Stimulated activated CD4-positive, alpha-beta T cell treated with anti-CD3 and anti-CD28 coated beads, Interleukin-2, amount 100 ng/mL, for 24 hours (primary cell): ENCODE measurements around the gene NLGN4Y.

Experiments
- DNase-seq, 2 donors: peaks; one replicate each; pipeline ENCODE4 v3.0.0-alpha.2; 2020

The NLGN4Y gene

DNA sequence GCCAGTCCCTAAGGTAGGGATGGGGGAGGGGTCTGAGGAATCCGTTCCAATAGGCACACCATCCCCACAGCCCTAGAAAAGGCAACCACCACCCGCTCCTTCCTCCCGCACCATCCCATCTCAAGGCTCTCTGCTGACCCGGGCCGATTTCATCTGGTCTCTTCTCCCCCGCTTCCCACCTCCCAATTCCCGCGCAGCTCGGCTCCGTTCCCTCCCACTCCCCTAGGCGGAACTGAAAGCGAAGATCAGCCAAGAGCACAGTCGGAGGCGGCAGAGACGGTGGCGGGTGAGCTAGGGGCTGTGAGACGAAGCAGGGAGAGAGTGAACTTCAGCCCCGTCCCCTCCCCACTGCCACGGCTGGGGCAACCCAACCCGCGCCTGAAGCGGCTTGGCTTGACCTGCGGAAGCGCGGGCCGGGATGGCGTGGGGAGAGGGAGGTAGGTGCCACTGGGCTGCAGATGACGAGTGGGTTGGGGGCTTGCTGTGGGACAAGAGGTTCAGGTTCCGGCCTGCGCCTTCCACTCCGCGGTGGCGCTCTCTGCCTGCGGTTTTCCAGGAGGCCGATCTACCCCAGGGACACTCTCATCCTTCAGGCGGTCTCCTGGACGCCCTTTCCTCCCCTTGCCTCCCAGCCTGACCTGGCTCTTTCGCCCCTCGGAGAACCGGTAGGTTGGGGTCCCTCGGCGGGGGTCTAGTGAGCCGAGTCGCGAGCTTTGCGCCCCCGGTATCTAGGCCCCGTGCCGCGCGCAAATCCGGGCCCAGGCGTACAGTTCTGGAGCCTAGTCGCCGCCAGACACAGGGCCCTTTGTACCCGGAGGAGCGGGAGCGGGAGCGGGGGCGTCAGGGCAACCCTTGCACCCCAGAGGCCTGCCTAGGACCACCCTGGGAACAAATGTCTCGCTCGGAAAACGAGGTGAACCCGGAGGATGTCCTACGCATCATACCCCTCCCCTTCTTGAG, at the start of gene NLGN4Y:
Gene NLGN4Y, plus strand, starts transcription at position 258 of the 960 bp plus-strand sequence. CDS start 97,591 bp downstream, outside the sequence.
- peak; percentile 5 to 16 for DNase-seq

- DNase-seq, result no peak
Measured at GRCh38 chrY:14485935-14486334, 38.4 kb upstream of the NLGN4Y start.

DNA sequence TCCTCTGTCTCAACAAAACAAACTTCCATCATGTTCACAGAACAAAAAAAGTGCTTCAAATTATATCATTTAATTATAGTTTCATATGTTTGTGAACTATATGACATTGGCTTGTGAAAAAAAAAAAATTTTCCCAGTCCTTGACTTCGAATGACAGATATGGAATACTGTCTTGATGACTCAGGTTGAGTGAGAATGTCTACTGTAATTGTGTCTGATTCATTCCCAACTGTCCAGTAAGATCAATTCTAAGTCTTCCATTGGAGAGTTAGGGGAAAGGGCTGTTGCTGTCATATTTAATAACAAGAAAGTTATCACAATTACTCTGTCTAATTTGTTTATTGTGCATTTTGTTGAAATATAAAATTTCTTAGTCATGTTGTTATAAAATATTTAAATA, 34.1 kb upstream of the NLGN4Y start:
- no peak for DNase-seq

DNA sequence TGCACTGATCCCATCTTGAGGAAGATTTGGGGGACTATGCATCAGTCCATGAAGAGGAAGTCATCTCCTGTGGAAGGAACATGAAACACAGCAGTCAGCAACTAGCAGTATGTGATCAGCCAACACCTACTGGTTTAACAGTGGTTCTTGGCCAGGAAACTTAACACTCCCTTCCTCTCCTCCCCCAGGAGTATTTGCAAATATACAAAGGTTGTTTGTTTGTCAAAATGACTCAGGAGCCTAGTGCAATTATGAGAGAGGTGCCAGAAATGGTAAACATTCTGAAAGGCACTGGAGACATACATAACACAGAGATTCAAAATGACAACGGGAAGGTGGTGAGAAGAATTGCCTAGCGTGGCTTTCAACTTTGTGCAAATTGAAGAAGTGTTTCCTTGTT, 26.3 kb upstream of the NLGN4Y start:
- DNase-seq, result no peak

GRCh38 chrY:14504592-14504991, 19.7 kb upstream of the NLGN4Y start:
- no peak for DNase-seq

DNA sequence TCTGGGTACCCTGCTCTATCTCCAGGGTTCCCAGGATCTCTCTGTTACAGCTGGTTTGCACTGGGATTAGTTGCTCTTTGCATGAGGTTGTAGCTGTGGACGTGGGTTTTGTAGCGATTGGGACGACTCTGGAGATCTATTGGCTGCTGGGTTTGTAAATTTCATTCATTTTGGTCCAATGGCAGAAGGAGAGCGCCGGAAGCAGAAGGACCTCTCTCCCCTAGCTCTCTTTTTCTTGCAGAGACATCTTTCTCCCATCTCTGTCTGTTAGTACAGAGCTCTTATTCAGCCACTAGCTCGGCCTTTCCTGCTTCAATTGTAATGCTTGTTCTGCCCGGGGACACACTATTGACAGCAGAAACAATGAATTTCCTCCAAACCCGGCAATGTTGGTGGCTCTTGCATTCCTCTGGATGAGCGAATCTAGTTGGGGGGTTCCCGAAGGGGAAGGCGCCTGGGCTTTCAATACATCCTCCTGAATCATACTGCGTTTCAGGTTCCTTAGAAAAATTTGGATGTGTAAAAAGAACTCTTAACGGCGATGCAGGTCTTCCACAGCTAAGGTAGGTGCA, 1.9 kb upstream of the NLGN4Y start:
- DNase-seq, result no peak

DNA sequence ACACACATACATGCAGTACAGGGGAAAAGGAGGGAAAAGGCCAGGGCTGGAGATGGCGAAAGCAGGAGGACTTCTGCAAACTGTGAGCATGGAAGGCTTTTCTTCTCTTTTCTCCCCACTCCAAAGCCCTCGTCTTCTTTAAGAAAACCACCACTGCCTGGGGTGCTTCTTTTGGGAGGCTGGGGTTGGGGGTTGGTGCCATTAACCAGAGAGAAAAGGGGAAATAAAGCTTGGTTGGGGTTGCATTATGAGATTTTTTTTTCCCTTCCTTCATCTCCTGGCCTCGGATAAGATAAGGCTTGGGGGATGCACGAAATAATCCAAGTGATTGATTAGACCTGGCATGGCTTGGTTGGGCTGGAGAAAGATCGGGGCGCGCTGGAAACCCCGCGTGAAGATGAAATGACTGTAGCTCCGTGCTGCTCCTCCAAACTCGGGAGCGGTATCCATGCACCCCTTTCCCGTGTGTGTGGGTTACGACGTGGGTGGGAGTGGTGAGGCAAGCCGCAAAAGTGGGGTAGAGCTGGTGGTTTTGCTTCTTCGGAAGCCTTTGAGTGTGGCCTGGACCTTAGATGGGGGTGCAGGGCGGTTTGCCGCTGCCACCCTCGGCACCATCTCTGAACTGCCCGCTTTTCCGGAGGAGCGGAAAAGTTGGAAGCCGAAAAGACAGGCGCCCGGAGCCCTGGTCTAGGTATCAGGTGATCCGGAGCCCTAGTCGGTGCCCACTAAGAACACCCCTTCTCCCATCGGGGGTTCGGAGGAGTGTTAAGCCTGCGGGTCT, 648 bp upstream of the NLGN4Y start:
- DNase-seq, result peak in 1 of 2 donors; percentile 4

GRCh38 chrY:14525315-14525714, 986 bp downstream of the NLGN4Y start:
- DNase-seq, result peak in 1 of 2 donors; percentile 2

DNA sequence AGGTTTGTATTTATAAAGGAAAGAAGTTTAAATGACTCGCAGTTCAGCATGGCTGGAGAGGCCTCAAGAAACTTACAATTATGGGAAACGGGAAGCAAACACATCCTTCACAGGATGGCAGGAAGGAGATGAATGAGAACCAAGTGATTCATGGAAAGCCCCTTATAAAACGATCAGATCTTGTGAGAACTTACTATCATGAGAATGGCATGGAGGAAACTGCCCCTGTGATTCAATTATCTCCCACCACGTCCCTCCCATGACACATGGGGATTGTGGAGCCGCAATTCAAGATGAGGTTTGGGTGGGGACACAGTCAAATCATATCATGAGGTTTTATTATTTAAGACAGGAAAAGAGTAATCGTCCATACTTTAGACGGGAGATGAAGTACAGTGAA, 4.0 kb downstream of the NLGN4Y start:
- no peak for DNase-seq

- no peak for DNase-seq
Measured at GRCh38 chrY:14536703-14537102, 12.4 kb downstream of the NLGN4Y start.

- no peak for DNase-seq
Measured at GRCh38 chrY:14543506-14543905, 19.2 kb downstream of the NLGN4Y start.

DNA sequence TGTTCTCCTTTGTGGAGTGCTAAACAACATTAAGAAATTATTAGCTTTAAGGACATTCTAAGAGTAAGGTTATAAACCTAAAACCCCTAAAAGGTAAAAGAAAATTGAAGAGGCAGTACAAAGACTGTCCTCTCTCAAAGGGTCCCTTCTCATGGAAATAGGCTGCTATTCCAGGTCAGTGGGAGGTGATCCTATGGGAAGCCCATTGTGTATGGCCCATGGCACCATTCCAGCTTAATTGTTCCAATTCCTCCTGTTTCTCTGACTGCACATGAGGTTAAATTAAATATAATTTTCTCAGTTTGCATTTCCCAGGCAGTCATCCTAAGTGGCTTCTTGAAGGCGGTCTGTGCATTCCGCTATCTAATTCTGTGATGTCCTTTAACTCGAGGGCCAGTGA, 57.0 kb downstream of the NLGN4Y start:
- no peak for DNase-seq

DNA sequence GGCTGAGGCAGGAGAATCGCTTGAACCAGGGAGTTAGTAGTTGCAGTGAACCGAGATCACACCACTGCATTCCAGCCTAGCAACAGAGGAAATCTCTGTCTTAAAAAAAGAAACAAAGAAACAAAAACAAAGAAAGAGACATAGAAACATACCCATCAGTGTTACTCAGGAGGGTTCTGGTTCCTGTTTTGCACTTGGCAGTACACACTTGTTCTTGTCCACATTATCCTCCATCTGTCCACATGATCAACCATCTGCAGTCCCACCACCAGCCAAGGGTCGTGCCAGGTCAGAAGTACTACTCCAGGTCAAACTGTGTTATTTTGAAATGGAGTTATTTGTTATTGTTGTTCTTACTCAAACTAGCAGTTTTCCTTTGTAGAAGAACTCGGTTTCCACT, 62.4 kb downstream of the NLGN4Y start:
- DNase-seq, result no peak

- no peak for DNase-seq
Measured at GRCh38 chrY:14601372-14601771, 77.0 kb downstream of the NLGN4Y start.

- no peak for DNase-seq
Measured at GRCh38 chrY:14617625-14618024, 93.3 kb downstream of the NLGN4Y start.

- no peak for DNase-seq
Measured at GRCh38 chrY:14618513-14618912, 94.2 kb downstream of the NLGN4Y start.

- no peak for DNase-seq
Measured at GRCh38 chrY:14628208-14628607, 103.9 kb downstream of the NLGN4Y start.

GRCh38 chrY:14631676-14632075, 107.3 kb downstream of the NLGN4Y start:
- DNase-seq, result no peak

- no peak for DNase-seq
Measured at GRCh38 chrY:14633718-14634117, 109.4 kb downstream of the NLGN4Y start.

DNA sequence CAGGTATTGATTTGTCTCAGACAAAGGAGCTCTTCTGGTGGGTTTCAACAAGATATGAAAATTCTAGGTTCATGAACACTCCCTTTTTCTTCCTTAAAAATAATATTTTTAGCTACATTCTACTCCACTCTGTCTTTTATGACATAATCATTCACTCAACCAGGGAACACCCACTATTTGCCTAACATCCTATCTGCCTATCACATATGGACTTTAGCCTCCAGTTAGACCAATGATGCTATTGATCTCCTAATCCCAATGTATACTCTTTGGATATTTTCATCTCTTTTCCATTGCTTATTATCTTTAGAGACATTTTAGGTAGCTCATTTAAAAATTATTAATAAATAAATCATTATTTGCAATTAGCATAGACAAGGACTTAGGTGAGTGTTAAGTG, 110.6 kb downstream of the NLGN4Y start:
- DNase-seq, result no peak

DNA sequence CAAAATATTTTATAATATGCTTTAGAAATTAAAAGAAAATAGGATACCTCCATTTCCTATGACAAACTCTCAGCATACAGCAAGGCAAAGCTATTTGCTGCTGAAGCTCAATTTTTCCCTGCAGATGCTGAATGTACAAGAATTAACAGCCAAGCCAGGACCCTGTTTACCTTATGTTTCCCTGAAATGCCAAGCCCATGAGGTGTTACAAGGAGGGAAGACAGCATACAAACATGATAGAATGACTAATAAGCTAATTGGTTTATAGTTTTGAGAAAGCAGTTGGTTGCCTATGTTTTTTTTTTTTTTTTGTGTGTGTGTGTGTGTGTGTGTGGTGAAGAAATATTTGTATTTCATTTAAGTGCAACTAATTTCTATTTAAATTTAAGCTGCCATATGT, 113.2 kb downstream of the NLGN4Y start:
- DNase-seq, result no peak

GRCh38 chrY:14641853-14642252, 117.5 kb downstream of the NLGN4Y start:
- no peak for DNase-seq

- no peak for DNase-seq
Measured at GRCh38 chrY:14644157-14644952, 120.0 kb downstream of the NLGN4Y start.
